Mesendoderm (in vitro differentiated cells): Measurements from ENCODE around the gene NECTIN2.

Experiments
- DNase-seq: peaks from one replicate; pipeline ENCODE4 v3.0.0; 2013
- H2AK5ac ChIP-seq: 2 replicates; pipeline ENCODE4 v1.6.1; 2013; ENCODE audit warnings: low read length, inconsistent platforms
- H2BK120ac ChIP-seq: 2 replicates; pipeline ENCODE4 v1.6.1; 2013; ENCODE audit warnings: low read depth, mild to moderate bottlenecking, low read length, moderate library complexity, mixed read lengths
- H2BK15ac ChIP-seq: replicated peaks from 2 replicates; pipeline ENCODE4 v1.6.1; 2013; ENCODE audit warnings: low read depth, mild to moderate bottlenecking, moderate library complexity
- H2BK5ac ChIP-seq: 2 replicates; pipeline ENCODE4 v1.6.1; 2013; ENCODE audit warnings: low read length, inconsistent platforms
- H3K18ac ChIP-seq: 2 replicates; pipeline ENCODE4 v1.6.1; 2013; ENCODE audit warnings: mild to moderate bottlenecking, low read length, mixed read lengths
- H3K23ac ChIP-seq: one replicate; pipeline ENCODE4 v1.6.1; 2013; ENCODE audit warnings: low read length
- H3K27ac ChIP-seq: 2 replicates; pipeline ENCODE4 v1.5.1; 2013; ENCODE audit warnings: low read depth, mild to moderate bottlenecking, inconsistent platforms, low read length, moderate library complexity
- H3K27me3 ChIP-seq: 2 replicates; pipeline ENCODE4 v1.6.1; 2013; ENCODE audit warnings: low read length, control low read depth, mild to moderate bottlenecking, inconsistent platforms; ENCODE audit not compliant: insufficient read depth, poor library complexity
- H3K36me3 ChIP-seq: 2 replicates; pipeline ENCODE4 v1.6.1; 2013; ENCODE audit warnings: low read length, inconsistent platforms; ENCODE audit not compliant: control insufficient read depth, insufficient read depth
- H3K4ac ChIP-seq: one replicate; pipeline ENCODE4 v1.6.1; 2013; ENCODE audit warnings: low read depth, mild to moderate bottlenecking, low read length, moderate library complexity
- H3K4me1 ChIP-seq: 2 replicates; pipeline ENCODE4 v1.6.1; 2013; ENCODE audit warnings: low read depth, low read length, inconsistent platforms; ENCODE audit not compliant: control insufficient read depth
- H3K4me2 ChIP-seq: 2 replicates; pipeline ENCODE4 v1.6.1; 2013; ENCODE audit warnings: low read length
- H3K4me3 ChIP-seq: 2 replicates; pipeline ENCODE4 v1.5.1; 2013; ENCODE audit warnings: mild to moderate bottlenecking, low read length
- H3K56ac ChIP-seq: one replicate; pipeline ENCODE4 v1.6.1; 2013; ENCODE audit warnings: low read length
- H3K79me1 ChIP-seq: 2 replicates; pipeline ENCODE4 v1.6.1; 2013; ENCODE audit warnings: low read length, inconsistent platforms
- H3K79me2 ChIP-seq: 2 replicates; pipeline ENCODE4 v1.6.1; 2013; ENCODE audit warnings: mild to moderate bottlenecking, low read length; ENCODE audit not compliant: control insufficient read depth, insufficient read depth
- H3K9ac ChIP-seq: 2 replicates; pipeline ENCODE4 v1.6.1; 2013; ENCODE audit warnings: low read length, inconsistent platforms
- H4K5ac ChIP-seq: one replicate; pipeline ENCODE4 v1.6.1; 2013; ENCODE audit warnings: low read length
- H4K8ac ChIP-seq: one replicate; pipeline ENCODE4 v1.6.1; 2013; ENCODE audit warnings: low read depth, mild to moderate bottlenecking, control low read depth, low read length, moderate library complexity
- WGBS: extraction: QIAGEN DNeasy Blood & Tissue Kit; methylation state at CpG from one replicate; pipeline ENCODE4 v1.1.7; 2013; ENCODE audit warnings: low lambda C conversion rate, missing lambda C conversion rate; ENCODE audit not compliant: insufficient coverage; ENCODE audit errors: extremely low coverage; 5-methylcytosine and 5-hydroxymethylcytosine counted together

Gene NECTIN2

DNA sequence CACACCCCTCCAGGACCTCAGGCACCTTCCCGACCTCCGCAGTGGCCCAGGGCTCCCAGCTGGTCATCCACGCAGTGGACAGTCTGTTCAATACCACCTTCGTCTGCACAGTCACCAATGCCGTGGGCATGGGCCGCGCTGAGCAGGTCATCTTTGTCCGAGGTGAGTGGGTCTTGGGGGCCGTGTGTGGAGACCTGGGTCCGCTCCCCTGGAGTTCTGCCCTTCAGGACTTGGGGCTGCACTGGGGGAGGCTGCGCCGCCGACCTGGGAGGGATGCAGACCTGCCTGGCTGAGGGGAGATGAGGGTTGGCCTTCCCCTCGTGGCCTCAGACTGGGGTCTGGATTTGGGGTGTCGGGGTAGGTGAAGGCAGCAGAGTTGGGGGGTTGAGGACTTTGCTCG is 28.2 kb downstream of the NECTIN2 start:
- no peak overlapping the region for H2BK5ac ChIP-seq
- no peak overlapping the region for H3K18ac ChIP-seq
- no peak overlapping the region for H3K4me3 ChIP-seq
- H2BK15ac ChIP-seq: no peak overlapping the region
- H3K79me1 ChIP-seq: peaks cover 3% of the 10 kb centered on the region
- no peak overlapping the region for H2AK5ac ChIP-seq
- H3K56ac ChIP-seq: no peak overlapping the region
- H3K9ac ChIP-seq: no peak overlapping the region
- H3K4ac ChIP-seq: no peak overlapping the region
- no peaks in the 10 kb centered on the region for H3K4me1 ChIP-seq
- H3K23ac ChIP-seq: no peak overlapping the region
- no peak overlapping the region for H2BK120ac ChIP-seq
- H3K79me2 ChIP-seq: no peaks in the 10 kb centered on the region
- H4K5ac ChIP-seq: no peak overlapping the region
- H3K27ac ChIP-seq: no peak overlapping the region
- H4K8ac ChIP-seq: no peak overlapping the region
- no peak overlapping the region for H3K4me2 ChIP-seq
- WGBS: no CpG with 5 or more reads among the region's 16 CpGs
- peaks cover 31% of the 10 kb centered on the region for H3K36me3 ChIP-seq
- H3K27me3 ChIP-seq: no peaks in the 10 kb centered on the region
- no peak for DNase-seq

DNA sequence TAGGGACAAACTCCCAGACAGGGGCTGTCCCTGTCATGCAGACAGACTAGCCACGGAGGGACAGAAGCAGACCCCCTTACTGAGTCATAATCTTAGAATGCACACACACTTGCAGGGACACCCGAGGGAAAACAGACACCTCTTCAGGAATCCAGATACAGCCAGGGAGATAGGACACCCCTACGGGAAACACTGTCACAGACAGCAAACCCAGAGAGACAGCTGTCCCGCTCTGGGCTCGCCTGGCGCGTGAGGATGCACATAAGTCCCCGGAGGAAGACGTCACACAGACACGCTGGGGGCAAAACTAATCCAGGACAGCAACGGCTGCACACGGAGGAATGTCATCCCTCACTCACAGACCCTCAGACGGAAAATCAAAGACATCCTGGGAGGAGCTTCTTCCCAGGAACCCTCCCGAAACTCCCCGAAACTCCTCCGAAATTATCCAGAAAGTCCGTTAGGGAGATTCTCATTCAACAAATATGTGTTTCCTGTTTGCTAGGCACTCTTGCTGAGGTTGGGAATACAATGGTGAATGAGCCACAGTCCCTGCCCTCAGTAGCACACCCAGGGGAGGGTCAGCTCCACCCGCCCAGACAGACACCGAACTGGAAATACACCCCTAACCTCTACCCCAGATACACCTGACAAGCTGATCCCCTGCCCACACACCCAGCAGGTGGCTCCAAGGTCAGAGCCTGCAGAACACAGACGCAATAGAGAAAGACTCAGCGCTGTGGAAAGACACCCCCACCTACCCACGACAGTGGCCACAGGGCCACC is 29.8 kb downstream of the NECTIN2 start:
- no peak for DNase-seq
- H2AK5ac ChIP-seq: no peak overlapping the region

DNA sequence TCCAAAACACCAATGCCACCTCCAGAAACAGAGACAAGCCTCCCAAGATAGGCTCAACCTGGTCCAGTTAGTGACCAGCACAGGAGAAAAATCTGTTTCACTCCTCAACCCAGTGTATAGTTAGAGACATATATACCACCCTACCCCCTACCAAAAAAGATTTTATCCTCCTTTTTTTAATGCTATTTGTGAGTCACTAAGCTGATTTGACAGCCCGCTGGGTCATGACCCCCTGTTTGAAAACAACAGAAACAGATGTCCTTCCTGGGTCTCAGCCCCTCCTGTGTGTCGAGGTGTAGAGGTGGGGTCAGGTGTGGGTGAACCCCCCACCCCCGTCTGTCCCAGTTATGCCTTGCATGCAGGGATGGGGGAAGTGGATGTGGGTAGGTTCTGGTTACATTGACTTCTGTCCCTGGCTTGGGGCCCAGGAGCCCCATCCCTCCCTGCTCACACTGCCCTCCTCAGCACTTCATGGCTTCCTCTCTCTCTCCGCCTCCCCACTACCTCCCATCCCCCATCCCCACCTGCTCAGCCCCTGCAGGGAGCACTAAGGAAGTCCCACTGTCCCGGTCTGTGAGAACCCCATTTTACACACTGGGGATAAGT is 30.9 kb downstream of the NECTIN2 start:
- no peak overlapping the region for H2BK15ac ChIP-seq
- no peaks in the 10 kb centered on the region for H3K4me1 ChIP-seq
- DNase-seq: no peak
- no peak overlapping the region for H3K23ac ChIP-seq
- no peak overlapping the region for H3K56ac ChIP-seq
- peaks cover 31% of the 10 kb centered on the region for H3K36me3 ChIP-seq
- no peak overlapping the region for H3K4me3 ChIP-seq
- no peak overlapping the region for H3K4ac ChIP-seq
- H4K8ac ChIP-seq: no peak overlapping the region
- H2BK120ac ChIP-seq: no peak overlapping the region
- H3K79me1 ChIP-seq: peaks cover 3% of the 10 kb centered on the region
- H2AK5ac ChIP-seq: no peak overlapping the region
- H3K9ac ChIP-seq: no peak overlapping the region
- H3K27me3 ChIP-seq: no peaks in the 10 kb centered on the region
- no CpG with 5 or more reads among the region's 5 CpGs for WGBS
- no peak overlapping the region for H4K5ac ChIP-seq
- no peaks in the 10 kb centered on the region for H3K79me2 ChIP-seq
- no peak overlapping the region for H3K4me2 ChIP-seq
- no peak overlapping the region for H3K27ac ChIP-seq
- no peak overlapping the region for H3K18ac ChIP-seq
- H2BK5ac ChIP-seq: no peak overlapping the region

More for the DNA sequence above, 29.8 kb downstream of the NECTIN2 start:
- peaks cover 3% of the 10 kb centered on the region for H3K79me1 ChIP-seq
- no peak overlapping the region for H4K8ac ChIP-seq
- WGBS: no CpG with 5 or more reads among the region's 22 CpGs
- H3K27me3 ChIP-seq: no peaks in the 10 kb centered on the region
- H2BK120ac ChIP-seq: no peak overlapping the region
- H3K4me2 ChIP-seq: no peak overlapping the region
- H3K36me3 ChIP-seq: peaks cover 33% of the 10 kb centered on the region
- H3K4ac ChIP-seq: no peak overlapping the region
- no peak overlapping the region for H3K4me3 ChIP-seq
- H3K18ac ChIP-seq: no peak overlapping the region
- no peak overlapping the region for H3K9ac ChIP-seq
- H4K5ac ChIP-seq: no peak overlapping the region
- H2BK5ac ChIP-seq: no peak overlapping the region
- no peaks in the 10 kb centered on the region for H3K4me1 ChIP-seq
- H3K56ac ChIP-seq: no peak overlapping the region
- H3K23ac ChIP-seq: no peak overlapping the region
- no peak overlapping the region for H2BK15ac ChIP-seq
- no peaks in the 10 kb centered on the region for H3K79me2 ChIP-seq
- no peak overlapping the region for H3K27ac ChIP-seq

DNA sequence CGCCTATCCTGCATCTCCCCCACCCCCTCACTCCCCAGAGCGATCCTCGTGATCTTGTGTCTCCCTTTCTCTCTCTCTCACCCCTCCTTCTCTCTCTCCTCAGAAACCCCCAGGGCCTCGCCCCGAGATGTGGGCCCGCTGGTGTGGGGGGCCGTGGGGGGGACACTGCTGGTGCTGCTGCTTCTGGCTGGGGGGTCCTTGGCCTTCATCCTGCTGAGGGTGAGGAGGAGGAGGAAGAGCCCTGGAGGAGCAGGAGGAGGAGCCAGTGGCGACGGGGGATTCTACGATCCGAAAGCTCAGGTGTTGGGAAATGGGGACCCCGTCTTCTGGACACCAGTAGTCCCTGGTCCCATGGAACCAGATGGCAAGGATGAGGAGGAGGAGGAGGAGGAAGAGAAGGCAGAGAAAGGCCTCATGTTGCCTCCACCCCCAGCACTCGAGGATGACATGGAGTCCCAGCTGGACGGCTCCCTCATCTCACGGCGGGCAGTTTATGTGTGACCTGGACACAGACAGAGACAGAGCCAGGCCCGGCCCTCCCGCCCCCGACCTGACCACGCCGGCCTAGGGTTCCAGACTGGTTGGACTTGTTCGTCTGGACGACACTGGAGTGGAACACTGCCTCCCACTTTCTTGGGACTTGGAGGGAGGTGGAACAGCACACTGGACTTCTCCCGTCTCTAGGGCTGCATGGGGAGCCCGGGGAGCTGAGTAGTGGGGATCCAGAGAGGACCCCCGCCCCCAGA is 32.2 kb downstream of the NECTIN2 start:
- H2BK5ac ChIP-seq: no peak overlapping the region
- H4K5ac ChIP-seq: no peak overlapping the region
- no peak overlapping the region for H3K27ac ChIP-seq
- H3K23ac ChIP-seq: no peak overlapping the region
- H2BK15ac ChIP-seq: no peak overlapping the region
- H3K79me1 ChIP-seq: no peaks in the 10 kb centered on the region
- H3K9ac ChIP-seq: no peak overlapping the region
- H2BK120ac ChIP-seq: no peak overlapping the region
- no peak for DNase-seq
- H4K8ac ChIP-seq: no peak overlapping the region
- no peak overlapping the region for H3K18ac ChIP-seq
- no peak overlapping the region for H3K56ac ChIP-seq
- H3K79me2 ChIP-seq: no peaks in the 10 kb centered on the region
- H3K4me2 ChIP-seq: no peak overlapping the region
- no peaks in the 10 kb centered on the region for H3K4me1 ChIP-seq
- peaks cover 23% of the 10 kb centered on the region for H3K36me3 ChIP-seq
- no peak overlapping the region for H3K4ac ChIP-seq
- H3K27me3 ChIP-seq: no peaks in the 10 kb centered on the region
- H3K4me3 ChIP-seq: no peak overlapping the region
- H2AK5ac ChIP-seq: no peak overlapping the region
- WGBS: no CpG with 5 or more reads among the region's 26 CpGs

DNA sequence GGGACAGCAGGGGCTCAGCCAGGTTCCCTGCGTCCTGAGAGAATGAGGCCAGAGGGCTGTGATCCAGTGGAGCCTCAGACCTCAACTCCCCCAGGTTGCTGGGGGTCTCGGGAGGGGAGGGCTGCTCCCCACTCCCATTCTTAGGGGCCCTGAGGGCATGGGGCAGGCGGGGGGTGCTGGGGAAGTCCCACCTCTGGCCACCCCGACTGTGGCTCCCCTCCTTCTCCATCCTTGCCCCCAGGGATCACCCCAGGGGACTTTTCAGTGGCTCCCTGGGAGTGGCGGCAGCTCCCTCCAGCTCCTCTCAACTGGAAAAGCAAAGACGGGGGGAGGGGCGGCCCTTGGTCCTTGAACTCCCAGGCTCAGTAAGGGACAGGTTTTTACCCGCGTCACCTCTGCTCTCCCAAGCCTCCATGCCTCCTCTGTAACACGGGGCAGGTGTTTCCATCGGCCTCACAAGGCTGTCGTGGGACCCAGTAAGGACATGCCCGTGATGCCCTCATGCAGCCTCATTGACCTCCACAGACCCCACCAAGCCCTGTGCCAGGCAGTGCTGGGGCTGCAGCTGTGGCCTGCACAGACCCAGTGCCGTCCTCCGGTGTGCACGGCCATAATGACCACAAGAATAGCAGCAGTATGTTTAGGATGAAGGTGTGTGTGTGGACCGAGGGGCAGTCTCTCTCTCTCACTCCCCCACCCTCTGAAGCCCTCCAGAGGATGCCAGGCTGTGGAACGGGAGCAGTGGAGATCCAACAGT is 33.4 kb downstream of the NECTIN2 start:
- H3K56ac ChIP-seq: no peak overlapping the region
- H3K18ac ChIP-seq: no peak overlapping the region
- no peak overlapping the region for H3K23ac ChIP-seq
- no peak overlapping the region for H2BK15ac ChIP-seq
- no peaks in the 10 kb centered on the region for H3K4me1 ChIP-seq
- no peaks in the 10 kb centered on the region for H3K27me3 ChIP-seq
- H3K4me3 ChIP-seq: no peak overlapping the region
- no peak overlapping the region for H2BK120ac ChIP-seq
- no peak for DNase-seq
- H4K5ac ChIP-seq: no peak overlapping the region
- WGBS: no CpG with 5 or more reads among the region's 18 CpGs
- no peak overlapping the region for H3K27ac ChIP-seq
- no peak overlapping the region for H3K9ac ChIP-seq
- H4K8ac ChIP-seq: no peak overlapping the region
- H2BK5ac ChIP-seq: no peak overlapping the region
- no peaks in the 10 kb centered on the region for H3K79me2 ChIP-seq
- no peak overlapping the region for H2AK5ac ChIP-seq
- no peak overlapping the region for H3K4me2 ChIP-seq
- H3K4ac ChIP-seq: no peak overlapping the region
- no peaks in the 10 kb centered on the region for H3K79me1 ChIP-seq
- H3K36me3 ChIP-seq: peaks cover 17% of the 10 kb centered on the region
